ENCODE results near the gene QPCT.

DNA sequence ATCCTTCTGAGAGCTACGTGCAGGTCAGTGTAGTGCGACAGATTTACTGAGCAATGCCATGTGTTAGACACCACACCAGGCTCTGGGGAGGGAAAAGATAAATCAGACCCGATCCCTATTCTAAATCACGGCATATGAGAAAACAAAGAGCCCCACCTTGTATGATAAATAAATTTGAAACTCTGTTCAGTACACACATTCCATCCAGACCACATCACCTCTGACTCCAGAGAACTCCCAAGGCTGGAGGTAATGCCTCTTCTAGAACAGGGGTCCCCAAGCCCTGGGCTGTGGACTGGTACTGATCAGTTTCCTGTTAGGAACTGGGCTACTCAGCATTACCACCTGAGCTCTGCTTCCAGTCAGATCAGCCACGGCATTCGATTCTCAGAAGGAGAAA is 77.3 kb downstream of the QPCT start:
- TF ChIP-seq POLR2A (IDR thresholded peaks at IDR 0.05): no peak
- TF ChIP-seq, protein P1, sequence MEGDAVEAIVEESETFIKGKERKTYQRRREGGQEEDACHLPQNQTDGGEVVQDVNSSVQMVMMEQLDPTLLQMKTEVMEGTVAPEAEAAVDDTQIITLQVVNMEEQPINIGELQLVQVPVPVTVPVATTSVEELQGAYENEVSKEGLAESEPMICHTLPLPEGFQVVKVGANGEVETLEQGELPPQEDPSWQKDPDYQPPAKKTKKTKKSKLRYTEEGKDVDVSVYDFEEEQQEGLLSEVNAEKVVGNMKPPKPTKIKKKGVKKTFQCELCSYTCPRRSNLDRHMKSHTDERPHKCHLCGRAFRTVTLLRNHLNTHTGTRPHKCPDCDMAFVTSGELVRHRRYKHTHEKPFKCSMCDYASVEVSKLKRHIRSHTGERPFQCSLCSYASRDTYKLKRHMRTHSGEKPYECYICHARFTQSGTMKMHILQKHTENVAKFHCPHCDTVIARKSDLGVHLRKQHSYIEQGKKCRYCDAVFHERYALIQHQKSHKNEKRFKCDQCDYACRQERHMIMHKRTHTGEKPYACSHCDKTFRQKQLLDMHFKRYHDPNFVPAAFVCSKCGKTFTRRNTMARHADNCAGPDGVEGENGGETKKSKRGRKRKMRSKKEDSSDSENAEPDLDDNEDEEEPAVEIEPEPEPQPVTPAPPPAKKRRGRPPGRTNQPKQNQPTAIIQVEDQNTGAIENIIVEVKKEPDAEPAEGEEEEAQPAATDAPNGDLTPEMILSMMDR (IDR thresholded peaks at IDR 0.05): no peak

All from heart left ventricle (tissue), 13 donors.